Upper lobe of left lung (tissue), 4 donors: Measurements from ENCODE around the gene RAB40B.

Source experiments
- POLR2AphosphoS5 ChIP-seq, 2 donors: sonication (generic); formaldehyde crosslinking; IDR thresholded peaks; one replicate each; pipeline ENCODE4 v1.5.1; 2017; ENCODE audit warnings: antibody characterized with exemption in 2 of 2
- TF ChIP-seq, protein P1 (sequence below), 6 experiments: fragments of 450-650 bp in 4 of 6; fragments of 200-600 bp in 2 of 6; sonication (generic) in 2 of 6; IDR thresholded peaks; one replicate each; pipeline ENCODE4 v1.5.1; 2016 to 2019; ENCODE audit warnings: antibody characterized with exemption in 6 of 6

DNA sequence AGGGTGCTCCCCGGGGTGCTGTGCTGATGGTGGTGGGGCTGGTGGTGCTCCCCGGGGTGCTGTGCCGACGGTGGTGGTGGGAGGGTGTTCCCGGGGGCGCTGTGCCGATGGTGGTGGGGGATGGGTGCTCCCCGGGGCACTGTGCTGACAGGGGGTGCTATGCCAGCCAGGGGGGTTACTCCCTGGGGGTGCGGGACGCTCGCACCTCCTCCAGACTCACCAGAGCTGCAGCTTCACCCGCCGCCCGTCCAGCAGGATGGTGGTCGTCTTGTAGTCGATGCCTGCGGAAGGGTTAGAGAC, 34.3 kb downstream of the RAB40B start:
- TF ChIP-seq, protein P1, sequence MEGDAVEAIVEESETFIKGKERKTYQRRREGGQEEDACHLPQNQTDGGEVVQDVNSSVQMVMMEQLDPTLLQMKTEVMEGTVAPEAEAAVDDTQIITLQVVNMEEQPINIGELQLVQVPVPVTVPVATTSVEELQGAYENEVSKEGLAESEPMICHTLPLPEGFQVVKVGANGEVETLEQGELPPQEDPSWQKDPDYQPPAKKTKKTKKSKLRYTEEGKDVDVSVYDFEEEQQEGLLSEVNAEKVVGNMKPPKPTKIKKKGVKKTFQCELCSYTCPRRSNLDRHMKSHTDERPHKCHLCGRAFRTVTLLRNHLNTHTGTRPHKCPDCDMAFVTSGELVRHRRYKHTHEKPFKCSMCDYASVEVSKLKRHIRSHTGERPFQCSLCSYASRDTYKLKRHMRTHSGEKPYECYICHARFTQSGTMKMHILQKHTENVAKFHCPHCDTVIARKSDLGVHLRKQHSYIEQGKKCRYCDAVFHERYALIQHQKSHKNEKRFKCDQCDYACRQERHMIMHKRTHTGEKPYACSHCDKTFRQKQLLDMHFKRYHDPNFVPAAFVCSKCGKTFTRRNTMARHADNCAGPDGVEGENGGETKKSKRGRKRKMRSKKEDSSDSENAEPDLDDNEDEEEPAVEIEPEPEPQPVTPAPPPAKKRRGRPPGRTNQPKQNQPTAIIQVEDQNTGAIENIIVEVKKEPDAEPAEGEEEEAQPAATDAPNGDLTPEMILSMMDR (IDR thresholded peaks at IDR 0.05): no peak
- TF ChIP-seq POLR2AphosphoS5 (IDR thresholded peaks at IDR 0.05): no peak
